Activated CD4-positive, alpha-beta memory T cell treated with anti-CD3 and anti-CD28 coated beads, Interleukin-2, amount 10 ng/mL, durations not matched to agents 7 days and 5 days (primary cell): ENCODE measurements around the gene KRT86. TPM values are rescaled to one million over a fixed set of nuclear protein-coding genes. Genes with fewer than 3 reads are reported as not detected.
A peak's percentile ranks its signal among the peaks of the same experiment; 100 is the strongest.
"Not testable (repeated sequence)": the region's sequence is repeated elsewhere in the genome, so short reads cannot be mapped to it uniquely, and the experiment has no call there.

Experiments
- CTCF ChIA-PET: fragments of 350-600 bp; sonication (Branson Sonifier 250); formaldehyde crosslinking; loops from one replicate; lab custom pipeline; 2021; ENCODE audit warnings: antibody characterized with exemption, inconsistent platforms; lab: Charles Lee
- POLR2A ChIA-PET: fragments of 350-600 bp; sonication (Branson Sonifier 250); formaldehyde crosslinking; loops from one replicate; lab custom pipeline; 2021; ENCODE audit warnings: antibody characterized with exemption; lab: Charles Lee
- DNase-seq: peaks from one replicate; pipeline ENCODE4 v3.0.0-alpha.2; 2020
- H3K27ac Mint-ChIP-seq: one replicate; pipeline ENCODE4 v1.8.0; 2021; ENCODE audit warnings: mild to moderate bottlenecking, mixed read lengths
- H3K27me3 Mint-ChIP-seq: one replicate; pipeline ENCODE4 v1.8.0; 2021; ENCODE audit warnings: mixed read lengths
- H3K36me3 Mint-ChIP-seq: one replicate; pipeline ENCODE4 v1.8.0; 2021; ENCODE audit warnings: low read depth, mixed read lengths
- H3K4me1 Mint-ChIP-seq: one replicate; pipeline ENCODE4 v1.8.0; 2021; ENCODE audit warnings: mixed read lengths
- H3K4me3 Mint-ChIP-seq: one replicate; pipeline ENCODE4 v1.8.0; 2021; ENCODE audit warnings: mild to moderate bottlenecking, mixed read lengths
- H3K9me3 Mint-ChIP-seq: one replicate; pipeline ENCODE4 v1.8.0; 2021; ENCODE audit warnings: mixed read lengths
- total RNA-seq, 2 experiments: library from RNA; stranded (reverse); gene quantifications; one replicate each; pipeline ENCODE4 v1.2.3, GENCODE V29; 2021

KRT86 gene
- total RNA-seq, 2 experiments from 2014 or later: 0.23 to 0.30 TPM

GRCh38 chr12:52284562-52285171, 10.2 kb downstream of the KRT86 start:
- Mint-ChIP-seq H3K27me3 (peaks cover 15% of the 10 kb centered on the region), H3K4me3 (no peak overlapping the region), H3K27ac (no peak overlapping the region), H3K9me3 (no peaks in the 10 kb centered on the region), H3K36me3 (no peaks in the 10 kb centered on the region), H3K4me1 (peaks cover 11% of the 10 kb centered on the region)
- ChIA-PET CTCF (interaction anchor here (1.3 kb wide), 1 partner anchor 26 kb away, joined by 4 read pairs; no protein-coding TSS in a partner anchor), POLR2A (interaction anchor here (1.1 kb wide), 1 partner anchor 25 kb away, joined by 3 read pairs; no protein-coding TSS in a partner anchor)
- DNase-seq: no peak

- Mint-ChIP-seq H3K4me1 (peaks cover 11% of the 10 kb centered on the region), H3K27ac (no peak overlapping the region), H3K27me3 (peaks cover 10% of the 10 kb centered on the region), H3K9me3 (no peaks in the 10 kb centered on the region), H3K4me3 (no peak overlapping the region), H3K36me3 (no peaks in the 10 kb centered on the region)
- DNase-seq: peak; percentile 5
- POLR2A ChIA-PET: interaction anchor here (1.1 kb wide), 1 partner anchor 24 kb away, joined by 3 read pairs; no protein-coding TSS in a partner anchor
- CTCF ChIA-PET: interaction anchor here (1.3 kb wide), 1 partner anchor 26 kb away, joined by 4 read pairs; no protein-coding TSS in a partner anchor
Measured at GRCh38 chr12:52285172-52285745, 10.8 kb downstream of the KRT86 start.

GRCh38 chr12:52285851-52286530, 11.5 kb downstream of the KRT86 start:
- ChIA-PET POLR2A (no interaction called here), CTCF (no interaction called here)
- H3K4me3 Mint-ChIP-seq: no peak overlapping the region
- DNase-seq: no peak
- H3K27ac Mint-ChIP-seq: no peak overlapping the region
- H3K9me3 Mint-ChIP-seq: no peaks in the 10 kb centered on the region
- H3K4me1 Mint-ChIP-seq: peaks cover 11% of the 10 kb centered on the region
- H3K27me3 Mint-ChIP-seq: peaks cover 6% of the 10 kb centered on the region
- H3K36me3 Mint-ChIP-seq: no peaks in the 10 kb centered on the region

GRCh38 chr12:52286857-52287785, 12.7 kb downstream of the KRT86 start:
- CTCF ChIA-PET, H3K9me3 Mint-ChIP-seq, H3K36me3 Mint-ChIP-seq, H3K4me3 Mint-ChIP-seq, DNase-seq, H3K27ac Mint-ChIP-seq, POLR2A ChIA-PET: not testable (repeated sequence)
- Mint-ChIP-seq H3K4me1 (peaks cover 11% of the 10 kb centered on the region), H3K27me3 (peaks cover 13% of the 10 kb centered on the region)

GRCh38 chr12:52287816-52288805, 13.7 kb downstream of the KRT86 start:
- H3K27me3 Mint-ChIP-seq: peaks cover 14% of the 10 kb centered on the region
- H3K27ac Mint-ChIP-seq: not testable (repeated sequence)

GRCh38 chr12:52290483-52291134, 16.2 kb downstream of the KRT86 start:
- H3K36me3 Mint-ChIP-seq, H3K4me3 Mint-ChIP-seq, DNase-seq, H3K9me3 Mint-ChIP-seq, CTCF ChIA-PET, H3K27ac Mint-ChIP-seq, POLR2A ChIA-PET: not testable (repeated sequence)
- H3K27me3 Mint-ChIP-seq: peaks cover 31% of the 10 kb centered on the region
- H3K4me1 Mint-ChIP-seq: peaks cover 16% of the 10 kb centered on the region

More at GRCh38 chr12:52287816-52288805, 13.7 kb downstream of the KRT86 start:
- DNase-seq, H3K9me3 Mint-ChIP-seq, POLR2A ChIA-PET, H3K36me3 Mint-ChIP-seq, H3K4me3 Mint-ChIP-seq: not testable (repeated sequence)
- CTCF ChIA-PET: interaction anchor here (1.1 kb wide), 1 partner anchor 9 kb away, joined by 4 read pairs; no protein-coding TSS in a partner anchor
- H3K4me1 Mint-ChIP-seq: peaks cover 11% of the 10 kb centered on the region

GRCh38 chr12:52291267-52291935, 17.0 kb downstream of the KRT86 start, which contains the start of gene KRT81:
Gene KRT81, minus strand, starts transcription at chr12:52291534. Its CDS starts 69 bp downstream, at chr12:52291465.
- peaks cover 18% of the 10 kb centered on the region for H3K4me1 Mint-ChIP-seq
- H3K27me3 Mint-ChIP-seq: peaks cover 36% of the 10 kb centered on the region
- H3K4me3 Mint-ChIP-seq: no peak within 1 kb of the TSS
- H3K27ac Mint-ChIP-seq: no peak within 1 kb of the TSS
- CTCF ChIA-PET: interaction anchor here (4.6 kb wide), 1 partner anchor 13 kb away, joined by 31 read pairs; no protein-coding TSS in a partner anchor
- no peaks in the 10 kb centered on the region for H3K9me3 Mint-ChIP-seq
- H3K36me3 Mint-ChIP-seq: no peaks in the 10 kb centered on the region
- no peak for DNase-seq
- POLR2A ChIA-PET: no interaction called here

- CTCF ChIA-PET: interaction anchor here (0.7 to 4.6 kb wide), 4 partner anchors 15 to 577 kb away, joined by 3 to 31 read pairs (median 4); no protein-coding TSS in a partner anchor
- Mint-ChIP-seq H3K27ac (no peak overlapping the region), H3K27me3 (peaks cover 52% of the 10 kb centered on the region), H3K9me3 (no peaks in the 10 kb centered on the region), H3K36me3 (no peaks in the 10 kb centered on the region), H3K4me3 (no peak overlapping the region), H3K4me1 (peaks cover 7% of the 10 kb centered on the region)
- POLR2A ChIA-PET: interaction anchor here (1.7 kb wide), 1 partner anchor 18 kb away, joined by 4 read pairs; no protein-coding TSS in a partner anchor
- DNase-seq: no peak
Measured at GRCh38 chr12:52293926-52294325, 19.5 kb downstream of the KRT86 start.

- Mint-ChIP-seq H3K4me3 (no peak overlapping the region), H3K9me3 (no peaks in the 10 kb centered on the region), H3K36me3 (no peaks in the 10 kb centered on the region), H3K4me1 (peaks cover 7% of the 10 kb centered on the region), H3K27ac (no peak overlapping the region), H3K27me3 (peaks cover 59% of the 10 kb centered on the region)
- no peak for DNase-seq
- POLR2A ChIA-PET: interaction anchor here (1.7 kb wide), 1 partner anchor 17 kb away, joined by 4 read pairs; no protein-coding TSS in a partner anchor
- CTCF ChIA-PET: interaction anchor here (0.7 to 4.6 kb wide), 3 partner anchors 16 to 576 kb away, joined by 3 to 31 read pairs (median 4); no protein-coding TSS in a partner anchor
Measured at GRCh38 chr12:52294803-52295202, 20.4 kb downstream of the KRT86 start.

- Mint-ChIP-seq H3K9me3 (no peaks in the 10 kb centered on the region), H3K4me1 (peaks cover 7% of the 10 kb centered on the region), H3K4me3 (no peak overlapping the region), H3K36me3 (no peaks in the 10 kb centered on the region), H3K27me3 (peaks cover 64% of the 10 kb centered on the region), H3K27ac (no peak overlapping the region)
- DNase-seq: no peak
- ChIA-PET POLR2A (interaction anchor here (1.7 kb wide), 1 partner anchor 16 kb away, joined by 4 read pairs; no protein-coding TSS in a partner anchor), CTCF (interaction anchor here (0.6 to 4.6 kb wide), 3 partner anchors 14 to 575 kb away, joined by 3 to 31 read pairs (median 4); no protein-coding TSS in a partner anchor)
Measured at GRCh38 chr12:52295663-52296062, 21.2 kb downstream of the KRT86 start.
